Adrenal gland (tissue), 5 donors: ENCODE data around the gene PYGB.

ENCODE experiments used
- POLR2A ChIP-seq, 2 donors: fragments of 450-650 bp; IDR thresholded peaks; one replicate each; pipeline ENCODE4 v1.6.1; 2017; ENCODE audit warnings: antibody characterized with exemption in 2 of 2, mild to moderate bottlenecking in 2 of 2, moderate library complexity in 1 of 2
- TF ChIP-seq, protein P1 (sequence below), 6 experiments: fragments of 450-650 bp in 4 of 6; fragments of 200-600 bp in 2 of 6; sonication (generic) in 1 of 6; IDR thresholded peaks; 1 replicate in 5 of 6; 2 replicates in 1 of 6; pipeline versions ENCODE4 v1.5.1 to v1.8.0; 2016 to 2021; ENCODE audit warnings: antibody characterized with exemption in 6 of 6, mild to moderate bottlenecking in 2 of 6, moderate library complexity in 1 of 6
- donor health status: DM: no; HTN: no; CAD: no.

DNA sequence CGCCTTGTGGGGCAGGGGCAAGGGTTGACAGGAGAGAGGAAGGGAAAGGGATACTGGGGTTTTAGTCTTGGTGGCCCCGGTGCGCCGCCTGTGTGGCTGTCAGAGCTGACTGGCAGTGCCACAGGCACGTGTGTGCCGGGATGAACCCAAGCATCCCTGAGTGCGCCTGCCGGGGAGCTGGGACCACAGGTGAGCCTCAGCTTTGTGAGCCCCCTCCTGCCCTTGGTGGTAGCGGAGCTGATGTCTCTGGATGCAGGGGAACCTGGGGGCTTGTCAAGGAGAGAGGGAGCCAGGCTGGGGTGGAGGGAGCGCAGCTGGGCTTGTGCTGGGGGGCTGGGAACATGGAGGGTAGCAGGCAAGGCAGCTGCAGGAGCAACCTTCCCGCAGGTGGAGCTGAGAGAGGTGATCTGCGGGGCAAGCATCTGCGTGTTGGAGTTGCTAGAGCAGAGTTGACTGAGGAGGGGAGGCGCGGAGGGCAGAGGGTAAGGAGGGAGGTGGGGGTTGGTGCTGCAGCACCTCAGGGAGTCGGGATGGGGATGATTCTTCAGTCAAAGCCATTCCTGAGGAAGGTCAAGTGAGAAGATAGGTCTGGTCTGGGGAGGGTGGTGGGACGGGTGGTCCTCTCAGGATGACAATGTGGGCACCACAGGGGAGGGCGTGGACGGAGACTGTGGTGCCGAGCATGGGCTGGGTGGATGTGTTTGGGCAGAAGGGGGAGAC, 28.1 kb downstream of the PYGB start:
- TF ChIP-seq, protein P1, sequence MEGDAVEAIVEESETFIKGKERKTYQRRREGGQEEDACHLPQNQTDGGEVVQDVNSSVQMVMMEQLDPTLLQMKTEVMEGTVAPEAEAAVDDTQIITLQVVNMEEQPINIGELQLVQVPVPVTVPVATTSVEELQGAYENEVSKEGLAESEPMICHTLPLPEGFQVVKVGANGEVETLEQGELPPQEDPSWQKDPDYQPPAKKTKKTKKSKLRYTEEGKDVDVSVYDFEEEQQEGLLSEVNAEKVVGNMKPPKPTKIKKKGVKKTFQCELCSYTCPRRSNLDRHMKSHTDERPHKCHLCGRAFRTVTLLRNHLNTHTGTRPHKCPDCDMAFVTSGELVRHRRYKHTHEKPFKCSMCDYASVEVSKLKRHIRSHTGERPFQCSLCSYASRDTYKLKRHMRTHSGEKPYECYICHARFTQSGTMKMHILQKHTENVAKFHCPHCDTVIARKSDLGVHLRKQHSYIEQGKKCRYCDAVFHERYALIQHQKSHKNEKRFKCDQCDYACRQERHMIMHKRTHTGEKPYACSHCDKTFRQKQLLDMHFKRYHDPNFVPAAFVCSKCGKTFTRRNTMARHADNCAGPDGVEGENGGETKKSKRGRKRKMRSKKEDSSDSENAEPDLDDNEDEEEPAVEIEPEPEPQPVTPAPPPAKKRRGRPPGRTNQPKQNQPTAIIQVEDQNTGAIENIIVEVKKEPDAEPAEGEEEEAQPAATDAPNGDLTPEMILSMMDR (IDR thresholded peaks at IDR 0.05) = no peak
- no peak for TF ChIP-seq POLR2A (IDR thresholded peaks at IDR 0.05)
